Tibial nerve (tissue), 3 donors: ENCODE results near the gene GNG3.

Source experiments
- CTCF ChIP-seq, 5 experiments: fragments of 200-600 bp in 3 of 5; fragments of 450-650 bp in 2 of 5; sonication (generic) in 3 of 5; IDR thresholded peaks; one replicate each; pipeline ENCODE4 v1.5.1; 2016 to 2019; ENCODE audit warnings: antibody characterized with exemption in 5 of 5, mild to moderate bottlenecking in 3 of 5, moderate library complexity in 2 of 5
- POLR2A ChIP-seq, 2 donors: fragments of 450-650 bp; IDR thresholded peaks; one replicate each; pipeline ENCODE4 v1.6.1; 2017; ENCODE audit warnings: antibody characterized with exemption in 2 of 2, mild to moderate bottlenecking in 2 of 2, moderate library complexity in 2 of 2

- TF ChIP-seq CTCF (IDR thresholded peaks at IDR 0.05) (no peak), POLR2A (IDR thresholded peaks at IDR 0.05) (no peak)
Observed at GRCh38 chr11:62708793-62709192, 1.3 kb downstream of the GNG3 start.
